Measurements from ENCODE around the gene PTPRM. TPM values are rescaled to one million over a fixed set of nuclear protein-coding genes. Genes with fewer than 3 reads are reported as not detected.

The PTPRM gene
- total RNA-seq, 1 donor from 2014 or later: 11.5 TPM

DNA sequence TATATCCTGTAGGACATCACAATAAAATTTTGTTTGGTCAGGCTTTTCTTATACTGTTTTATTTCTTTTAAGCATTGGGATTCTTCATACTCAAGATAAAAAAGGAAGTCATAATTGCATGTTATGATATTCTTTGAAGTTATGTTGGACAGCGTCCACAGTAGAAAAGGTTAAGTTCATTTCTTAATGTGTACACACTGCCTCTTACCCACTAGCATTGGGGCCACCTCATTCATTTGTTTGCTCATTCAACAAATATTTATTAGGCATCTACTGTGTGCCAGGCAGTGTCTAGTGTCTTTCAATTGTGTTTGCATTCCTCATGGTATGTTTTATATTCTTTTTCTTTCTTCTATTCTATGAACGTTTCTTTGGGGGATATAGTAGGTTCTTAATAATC lies 70.2 kb downstream of the PTPRM start:
- no peak overlapping the region for H3K4me3 Mint-ChIP-seq
- H3K9me3 Mint-ChIP-seq: no peaks in the 10 kb centered on the region
- H3K27ac Mint-ChIP-seq: no peak overlapping the region
- H3K36me3 Mint-ChIP-seq (ENCODE audit: low read depth): no peaks in the 10 kb centered on the region
- DNase-seq: no peak
- intact Hi-C loops (cut with micrococcal nuclease): no loop called here
- H3K27me3 Mint-ChIP-seq: no peaks in the 10 kb centered on the region
- no peaks in the 10 kb centered on the region for H3K4me1 Mint-ChIP-seq

DNA sequence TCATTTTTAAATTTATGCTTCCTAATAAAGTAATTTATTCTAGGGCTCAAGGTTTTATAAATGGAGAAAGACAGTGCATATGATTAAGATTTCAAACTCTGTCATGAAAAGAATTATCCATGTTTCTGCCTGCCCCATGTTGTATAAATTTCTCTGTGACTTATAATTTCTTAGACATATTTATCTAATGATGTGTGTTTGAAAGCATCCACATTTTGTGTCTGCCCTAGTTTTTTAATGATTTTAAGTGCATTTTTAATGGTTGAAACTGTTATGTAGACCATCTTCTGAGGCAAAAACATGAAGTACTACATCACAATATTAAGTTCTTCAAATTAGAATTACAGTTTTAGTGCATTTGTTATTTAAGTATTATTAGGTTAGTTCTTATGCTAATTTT lies 71.2 kb downstream of the PTPRM start:
- Mint-ChIP-seq H3K9me3 (no peaks in the 10 kb centered on the region), H3K4me1 (no peaks in the 10 kb centered on the region), H3K4me3 (no peak overlapping the region), H3K27ac (no peak overlapping the region), H3K27me3 (no peaks in the 10 kb centered on the region), H3K36me3 (ENCODE audit: low read depth) (no peaks in the 10 kb centered on the region)
- DNase-seq: no peak
- intact Hi-C loops (cut with micrococcal nuclease): no loop called here

DNA sequence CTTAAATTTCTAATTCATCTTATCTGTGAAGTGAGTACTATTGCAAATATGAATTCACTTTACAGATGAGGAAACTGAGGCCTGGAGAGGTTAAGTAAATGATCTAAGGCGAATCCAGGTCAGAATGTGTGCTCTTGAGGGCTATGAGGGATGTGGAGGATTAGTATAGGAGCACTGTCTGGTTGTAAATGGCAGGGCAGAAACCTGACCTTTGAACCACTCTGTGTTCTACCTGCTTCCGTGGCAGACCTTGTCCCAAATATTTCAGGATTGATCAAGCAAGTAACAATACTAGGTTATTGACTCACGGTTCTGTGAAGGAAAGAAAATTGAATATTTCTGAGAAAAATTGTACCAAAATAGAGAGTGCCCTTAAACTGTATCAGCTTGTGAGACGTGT lies 74.7 kb downstream of the PTPRM start:
- Mint-ChIP-seq H3K4me1 (no peaks in the 10 kb centered on the region), H3K4me3 (no peak overlapping the region), H3K27me3 (no peaks in the 10 kb centered on the region), H3K9me3 (no peaks in the 10 kb centered on the region), H3K36me3 (ENCODE audit: low read depth) (no peaks in the 10 kb centered on the region), H3K27ac (no peak overlapping the region)
- intact Hi-C loops (cut with micrococcal nuclease): no loop called here
- DNase-seq: no peak

DNA sequence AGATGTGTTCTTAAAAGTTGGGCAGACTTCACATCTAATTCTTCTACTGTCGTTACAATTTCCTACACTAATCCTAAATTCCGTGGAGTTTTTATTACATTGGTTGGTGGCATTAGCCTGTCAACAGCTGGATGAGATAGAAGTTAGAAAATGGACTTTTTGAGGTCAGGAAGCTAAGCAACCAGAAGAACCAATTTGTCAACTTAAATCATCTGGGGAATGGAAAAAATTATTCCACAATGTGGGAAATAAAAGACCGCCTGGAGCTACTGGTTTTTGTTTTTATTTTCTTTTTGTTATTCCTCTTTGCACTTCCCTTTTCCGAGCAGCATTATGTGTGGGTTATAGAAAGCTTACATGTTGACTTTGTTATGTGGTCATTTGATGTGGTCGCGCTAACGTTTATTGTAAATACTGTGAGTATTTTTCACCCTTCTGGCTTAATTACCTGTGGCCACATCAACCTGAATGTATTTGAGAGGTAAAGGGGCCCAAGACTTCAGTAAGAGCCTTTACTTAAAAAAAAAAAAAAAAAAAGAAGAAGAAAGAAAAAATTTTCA lies 75.3 kb downstream of the PTPRM start:
- intact Hi-C loops (cut with micrococcal nuclease): no loop called here
- Mint-ChIP-seq H3K36me3 (ENCODE audit: low read depth) (no peaks in the 10 kb centered on the region), H3K27ac (no peak overlapping the region), H3K27me3 (no peaks in the 10 kb centered on the region), H3K4me1 (no peaks in the 10 kb centered on the region), H3K4me3 (no peak overlapping the region), H3K9me3 (no peaks in the 10 kb centered on the region)
- DNase-seq: no peak

DNA sequence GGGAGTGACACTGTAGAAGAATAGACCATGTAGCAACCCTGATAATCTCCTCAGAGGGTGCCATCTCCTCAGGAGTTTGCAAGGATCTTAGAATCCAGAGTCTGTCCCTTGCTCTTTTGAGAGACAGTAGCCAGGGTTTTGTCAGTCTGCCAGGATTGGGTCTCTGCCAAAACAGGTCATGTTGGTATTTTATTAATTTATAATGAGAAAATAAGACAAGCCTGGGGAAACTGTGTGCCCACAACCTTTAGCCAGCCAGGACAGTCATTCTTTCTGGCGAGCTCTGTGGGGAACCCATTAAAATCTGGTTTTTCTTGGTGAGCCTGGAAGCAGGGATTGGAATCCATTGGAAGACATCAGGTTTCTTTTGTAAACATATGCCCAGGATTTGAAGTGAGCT lies 78.6 kb downstream of the PTPRM start:
- no peaks in the 10 kb centered on the region for H3K27me3 Mint-ChIP-seq
- no peaks in the 10 kb centered on the region for H3K36me3 Mint-ChIP-seq (ENCODE audit: low read depth)
- no peaks in the 10 kb centered on the region for H3K9me3 Mint-ChIP-seq
- intact Hi-C loops (cut with micrococcal nuclease): no loop called here
- no peaks in the 10 kb centered on the region for H3K4me1 Mint-ChIP-seq
- no peak for DNase-seq
- no peak overlapping the region for H3K4me3 Mint-ChIP-seq
- H3K27ac Mint-ChIP-seq: no peak overlapping the region

DNA sequence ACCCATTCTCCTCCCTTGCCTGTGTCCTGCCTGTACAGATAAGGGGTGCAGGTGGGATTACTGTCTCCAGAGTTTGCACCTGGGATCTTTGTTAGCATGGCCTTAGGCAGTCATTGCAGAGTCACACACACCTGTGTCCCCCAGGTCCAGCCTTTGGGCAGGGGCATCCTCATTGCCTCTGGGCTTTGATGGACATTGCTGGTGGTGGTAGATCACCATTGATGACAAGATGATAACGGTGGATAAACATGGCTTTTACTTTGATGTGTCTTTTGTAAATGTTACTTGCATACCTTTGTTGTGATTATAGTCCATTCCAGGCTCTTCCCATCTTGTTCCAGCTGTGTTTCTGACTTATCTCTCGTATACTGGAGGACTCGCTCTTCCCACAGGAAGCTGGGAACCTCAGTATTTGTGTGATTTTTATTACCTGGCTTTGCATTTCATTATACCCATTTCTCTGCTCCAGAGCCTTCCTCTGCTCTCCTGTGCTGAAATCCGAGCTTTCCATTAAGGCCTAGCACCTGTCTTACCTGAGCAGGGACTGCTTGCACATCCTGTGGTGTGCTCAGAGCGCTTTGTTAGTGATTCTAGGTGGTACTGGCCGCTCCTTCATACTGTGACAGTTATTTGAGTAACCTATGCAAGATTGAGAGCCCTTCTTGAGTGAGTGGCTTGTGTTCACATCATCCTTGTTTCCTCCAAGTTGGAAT lies 79.2 kb downstream of the PTPRM start:
- intact Hi-C loops (cut with micrococcal nuclease): no loop called here
- H3K9me3 Mint-ChIP-seq: no peaks in the 10 kb centered on the region
- no peaks in the 10 kb centered on the region for H3K36me3 Mint-ChIP-seq (ENCODE audit: low read depth)
- H3K27ac Mint-ChIP-seq: no peak overlapping the region
- H3K27me3 Mint-ChIP-seq: no peaks in the 10 kb centered on the region
- H3K4me1 Mint-ChIP-seq: no peaks in the 10 kb centered on the region
- no peak overlapping the region for H3K4me3 Mint-ChIP-seq
- no peak for DNase-seq

DNA sequence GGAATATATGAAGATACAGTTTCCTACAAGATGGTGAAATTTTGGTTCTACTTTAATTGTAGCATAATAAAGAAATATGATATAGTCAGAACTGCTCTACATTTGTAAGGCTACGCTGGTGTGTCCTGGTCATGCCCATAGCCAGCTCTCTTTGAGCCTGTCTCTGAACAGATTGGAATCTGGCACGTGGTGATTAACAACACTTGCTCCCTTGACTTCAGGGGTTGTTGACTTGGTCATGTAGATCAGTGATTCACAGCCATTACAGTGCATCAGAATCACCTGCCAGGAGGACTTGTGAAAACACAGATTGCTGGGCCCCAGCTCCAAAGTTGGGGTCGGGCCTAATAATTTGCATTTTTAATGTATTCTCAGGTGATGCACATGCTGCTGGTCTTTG lies 80.4 kb downstream of the PTPRM start:
- no peak for DNase-seq
- intact Hi-C loops (cut with micrococcal nuclease): no loop called here
- no peaks in the 10 kb centered on the region for H3K4me1 Mint-ChIP-seq
- no peak overlapping the region for H3K27ac Mint-ChIP-seq
- H3K27me3 Mint-ChIP-seq: no peaks in the 10 kb centered on the region
- no peaks in the 10 kb centered on the region for H3K36me3 Mint-ChIP-seq (ENCODE audit: low read depth)
- no peaks in the 10 kb centered on the region for H3K9me3 Mint-ChIP-seq
- H3K4me3 Mint-ChIP-seq: no peak overlapping the region

DNA sequence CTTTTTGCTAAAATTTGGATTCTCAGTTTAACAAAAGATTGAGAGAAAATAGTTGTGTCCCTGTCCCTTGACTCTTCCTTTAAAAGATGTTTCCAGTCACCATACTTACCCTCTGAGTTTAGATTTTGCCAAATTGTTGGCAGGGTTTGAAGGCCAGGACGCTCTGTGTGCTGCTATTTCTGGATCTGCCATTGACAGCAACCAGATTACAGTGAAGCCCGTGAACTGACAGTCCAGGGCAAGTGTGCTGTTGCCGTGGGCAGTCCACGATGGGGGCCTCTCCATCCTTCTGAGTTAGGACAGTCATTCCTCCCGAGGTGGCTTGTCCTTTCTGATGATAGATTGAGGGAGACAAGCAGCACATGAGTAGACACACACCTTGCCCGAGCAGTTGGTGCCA lies 89.9 kb downstream of the PTPRM start:
- Mint-ChIP-seq H3K4me3 (no peak overlapping the region), H3K9me3 (peaks cover 4% of the 10 kb centered on the region), H3K27ac (no peak overlapping the region), H3K4me1 (no peaks in the 10 kb centered on the region), H3K27me3 (no peaks in the 10 kb centered on the region), H3K36me3 (ENCODE audit: low read depth) (no peaks in the 10 kb centered on the region)
- intact Hi-C loops (cut with micrococcal nuclease): no loop called here
- DNase-seq: no peak

DNA sequence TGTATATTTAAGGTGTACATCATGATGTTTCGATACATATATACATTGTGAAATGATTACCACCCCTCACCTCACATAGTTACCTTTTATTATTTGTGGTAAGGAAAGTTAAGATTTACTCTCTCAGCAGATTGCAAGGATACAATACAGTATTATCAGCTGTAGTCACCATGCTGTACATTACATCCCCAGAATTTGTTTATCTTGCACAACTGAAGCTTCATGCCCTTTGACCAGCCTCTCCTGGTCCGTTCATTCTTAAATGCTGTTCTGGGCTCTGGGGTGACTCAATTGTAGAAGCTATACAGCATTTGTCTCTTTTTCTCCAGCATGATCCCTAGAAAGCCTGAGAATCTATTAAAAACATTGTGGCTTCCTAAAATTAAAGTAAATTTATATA lies 90.8 kb downstream of the PTPRM start:
- Mint-ChIP-seq H3K27ac (no peak overlapping the region), H3K4me1 (no peaks in the 10 kb centered on the region), H3K4me3 (no peak overlapping the region), H3K27me3 (no peaks in the 10 kb centered on the region), H3K9me3 (peaks cover 4% of the 10 kb centered on the region), H3K36me3 (ENCODE audit: low read depth) (no peaks in the 10 kb centered on the region)
- intact Hi-C loops (cut with micrococcal nuclease): no loop called here
- DNase-seq: no peak

DNA sequence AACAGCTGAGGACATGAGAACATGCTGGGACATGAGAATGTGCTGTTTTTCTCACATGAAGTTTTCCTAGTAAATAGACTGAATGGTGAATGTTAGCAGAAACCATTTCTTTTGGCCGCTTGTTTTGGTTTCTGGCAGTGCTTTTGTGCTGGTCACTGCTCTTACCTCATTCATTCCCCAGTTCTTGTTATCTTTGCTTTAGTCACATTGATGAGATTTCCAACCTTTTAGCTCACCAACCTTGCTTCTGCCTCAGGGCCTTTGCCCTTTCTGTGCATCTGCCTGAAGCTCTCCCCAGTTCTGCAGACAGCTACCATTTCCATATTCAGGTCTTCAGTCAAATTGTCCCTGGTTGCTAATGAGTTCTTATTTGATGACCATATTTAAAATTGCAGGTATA lies 91.6 kb downstream of the PTPRM start:
- H3K9me3 Mint-ChIP-seq: no peaks in the 10 kb centered on the region

DNA sequence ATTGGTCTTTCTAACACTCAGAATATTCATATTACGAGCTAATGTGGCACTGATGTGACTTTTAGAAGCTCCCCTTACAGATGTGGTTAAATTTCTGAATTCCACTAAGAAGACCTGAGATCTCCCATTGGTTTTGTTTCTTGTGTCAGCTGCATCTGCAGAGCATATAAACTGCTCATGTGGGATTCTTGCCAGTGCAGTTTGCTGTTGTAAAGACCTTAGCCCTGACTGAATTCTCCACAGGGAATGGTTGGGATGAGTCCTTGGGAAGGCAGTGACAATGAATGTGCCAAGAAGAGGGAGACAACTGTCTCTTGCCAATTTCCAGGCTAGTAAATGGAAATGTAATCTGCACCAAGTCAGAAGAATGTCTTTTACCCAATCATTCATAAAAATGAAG lies 94.1 kb downstream of the PTPRM start:
- no peak for DNase-seq
- Mint-ChIP-seq H3K27me3 (no peaks in the 10 kb centered on the region), H3K36me3 (ENCODE audit: low read depth) (no peaks in the 10 kb centered on the region), H3K4me3 (no peak overlapping the region), H3K4me1 (no peaks in the 10 kb centered on the region), H3K27ac (no peak overlapping the region), H3K9me3 (no peaks in the 10 kb centered on the region)
- intact Hi-C loops (cut with micrococcal nuclease): no loop called here

More for the DNA sequence above, 91.6 kb downstream of the PTPRM start:
- H3K4me3 Mint-ChIP-seq: no peak overlapping the region
- no peaks in the 10 kb centered on the region for H3K36me3 Mint-ChIP-seq (ENCODE audit: low read depth)
- H3K4me1 Mint-ChIP-seq: no peaks in the 10 kb centered on the region
- intact Hi-C loops (cut with micrococcal nuclease): no loop called here
- no peak overlapping the region for H3K27ac Mint-ChIP-seq
- no peak for DNase-seq
- H3K27me3 Mint-ChIP-seq: no peaks in the 10 kb centered on the region

DNA sequence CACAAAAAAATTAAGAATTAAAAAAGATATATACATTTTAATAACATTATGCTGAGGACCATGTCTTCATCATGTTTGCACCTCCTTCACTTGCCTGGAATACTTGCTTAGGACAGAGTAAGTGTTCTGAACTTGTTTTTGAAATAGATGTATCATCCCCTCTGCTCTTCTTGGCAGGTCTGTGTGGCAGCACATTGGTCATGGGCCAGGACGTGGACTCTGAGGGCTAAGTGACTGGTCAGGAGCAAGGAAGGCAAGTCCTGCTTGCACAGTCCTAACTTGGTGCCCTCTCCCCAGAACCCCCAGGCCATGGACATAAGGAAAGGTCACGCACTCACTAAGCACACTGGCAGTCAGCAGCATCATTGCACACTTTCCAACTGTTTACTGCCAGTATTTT lies 95.8 kb downstream of the PTPRM start:
- H3K27ac Mint-ChIP-seq: no peak overlapping the region
- intact Hi-C loops (cut with micrococcal nuclease): no loop called here
- H3K4me1 Mint-ChIP-seq: no peaks in the 10 kb centered on the region
- H3K4me3 Mint-ChIP-seq: no peak overlapping the region
- no peak for DNase-seq
- no peaks in the 10 kb centered on the region for H3K27me3 Mint-ChIP-seq
- H3K36me3 Mint-ChIP-seq (ENCODE audit: low read depth): no peaks in the 10 kb centered on the region
- H3K9me3 Mint-ChIP-seq: no peaks in the 10 kb centered on the region

DNA sequence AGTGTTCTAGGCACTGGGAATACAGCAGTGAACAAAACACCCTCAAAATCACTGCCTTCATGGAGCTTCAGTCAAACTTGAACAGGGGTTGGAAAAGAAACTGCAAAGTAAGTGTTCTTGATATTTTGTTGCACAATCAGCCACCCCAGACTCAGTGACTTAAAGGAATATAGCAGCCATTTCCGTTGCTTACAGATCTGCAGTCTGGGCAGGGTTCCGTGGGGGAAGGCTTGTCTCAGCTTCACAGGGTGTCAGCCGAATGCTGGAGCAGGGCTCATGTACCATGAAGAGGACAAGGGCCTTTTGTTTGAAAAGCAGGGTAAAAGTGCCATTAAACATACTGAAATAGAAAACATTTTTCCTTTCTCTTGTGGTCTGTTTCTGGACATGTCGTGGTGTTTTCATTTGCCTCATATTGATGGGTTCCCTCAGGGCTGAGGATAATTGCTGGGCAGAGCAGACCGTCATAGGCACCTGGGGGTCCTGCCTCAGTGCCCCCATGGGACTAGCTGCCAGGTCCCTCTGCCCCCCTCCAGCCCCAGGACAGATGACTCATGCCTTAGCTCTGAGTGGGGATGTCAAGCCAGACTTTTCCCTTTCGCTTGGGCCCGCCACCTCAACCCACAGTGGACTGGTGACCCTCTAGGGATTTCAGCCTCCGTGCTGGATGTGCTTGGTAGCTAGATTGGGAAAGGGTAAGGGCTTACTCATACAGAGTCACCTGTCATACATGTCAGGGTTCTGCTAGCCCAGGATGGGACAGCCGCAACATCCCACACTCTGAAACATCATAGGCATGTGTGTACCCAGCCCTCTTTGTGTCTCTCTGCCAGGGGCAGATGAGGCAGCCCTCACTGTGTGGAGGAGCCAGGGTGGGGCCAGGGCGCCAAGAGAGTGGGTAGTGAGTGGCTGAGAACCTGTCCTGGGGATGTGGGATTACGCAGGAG lies 96.5 kb downstream of the PTPRM start:
- Mint-ChIP-seq H3K36me3 (ENCODE audit: low read depth) (no peaks in the 10 kb centered on the region), H3K9me3 (no peaks in the 10 kb centered on the region), H3K27ac (no peak overlapping the region), H3K27me3 (no peaks in the 10 kb centered on the region), H3K4me1 (no peaks in the 10 kb centered on the region), H3K4me3 (no peak overlapping the region)
- no peak for DNase-seq
- intact Hi-C loops (cut with micrococcal nuclease): no loop called here

DNA sequence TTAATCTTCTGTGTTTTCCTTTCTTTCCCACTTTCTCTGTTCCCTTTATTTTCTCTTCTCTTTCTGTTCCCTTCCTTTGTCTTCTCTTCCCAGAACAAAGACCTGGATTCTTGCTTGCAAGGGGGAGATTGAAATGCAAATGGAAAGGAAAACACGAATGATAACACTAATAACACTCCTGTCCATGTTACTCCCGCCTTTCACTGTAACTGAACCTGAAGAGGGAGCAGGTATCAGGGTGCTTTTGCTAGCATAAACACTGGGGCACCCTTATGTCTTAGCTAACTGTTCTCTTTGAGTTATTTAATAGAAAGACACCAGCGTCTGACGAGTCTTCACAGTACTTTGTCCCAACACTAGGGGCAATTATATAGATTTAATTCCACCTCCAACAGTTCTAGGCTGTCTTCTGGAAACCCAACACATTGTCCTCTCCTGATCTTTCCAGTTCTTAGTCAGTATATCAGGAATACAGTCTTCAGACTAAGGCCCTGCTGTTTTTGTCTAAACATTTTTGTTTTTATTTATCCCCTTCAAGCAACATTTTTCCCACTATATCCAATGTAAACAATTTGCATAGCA lies 99.2 kb downstream of the PTPRM start:
- DNase-seq: no peak
- Mint-ChIP-seq H3K4me1 (no peaks in the 10 kb centered on the region), H3K27me3 (no peaks in the 10 kb centered on the region), H3K9me3 (no peaks in the 10 kb centered on the region), H3K36me3 (ENCODE audit: low read depth) (no peaks in the 10 kb centered on the region), H3K4me3 (no peak overlapping the region), H3K27ac (no peak overlapping the region)
- intact Hi-C loops (cut with micrococcal nuclease): no loop called here

Measured in activated CD4-positive, alpha-beta T cell treated with anti-CD3 and anti-CD28 coated beads, Interleukin-2, amount 10 ng/mL, durations not matched to agents 24 days and 14 days (primary cell).